Activated T-helper 17 cell treated with anti-CD3 and anti-CD28 coated beads, Interleukin-2, amount 50 U/mL, for 72 hours (primary cell): ENCODE data around the gene SUPT20HL2. TPM values are rescaled to one million over a fixed set of nuclear protein-coding genes. Genes with fewer than 3 reads are reported as not detected.
"Not testable (repeated sequence)": the region's sequence is repeated elsewhere in the genome, so short reads cannot be mapped to it uniquely, and the experiment has no call there.

Experiments used
- ATAC-seq: fragments of 150-1000 bp; cut with Tn5 transposase; replicated peaks from 2 replicates; pipeline ENCODE4 v1.10.0; 2021; ENCODE audit warnings: mild to moderate bottlenecking, moderate library complexity
- H3K27ac Mint-ChIP-seq: one replicate; pipeline ENCODE4 v1.8.0; 2022; ENCODE audit warnings: mixed read lengths
- H3K27me3 Mint-ChIP-seq: one replicate; pipeline ENCODE4 v1.8.0; 2022; ENCODE audit warnings: mixed read lengths
- H3K36me3 Mint-ChIP-seq: one replicate; pipeline ENCODE4 v1.8.0; 2022; ENCODE audit warnings: low read depth, mild to moderate bottlenecking, mixed read lengths
- H3K4me1 Mint-ChIP-seq: one replicate; pipeline ENCODE4 v1.8.0; 2022; ENCODE audit warnings: mixed read lengths
- H3K4me3 Mint-ChIP-seq: one replicate; pipeline ENCODE4 v1.8.0; 2022; ENCODE audit warnings: mild to moderate bottlenecking, mixed read lengths
- H3K9me3 Mint-ChIP-seq: one replicate; pipeline ENCODE4 v1.8.0; 2022; ENCODE audit warnings: mixed read lengths
- total RNA-seq, 2 donors: library from RNA; stranded (reverse); gene quantifications; one replicate each; pipeline ENCODE4 v1.2.3, GENCODE V29; 2022

The SUPT20HL2 gene
- not detected for total RNA-seq

- Mint-ChIP-seq H3K9me3 (no peaks in the 10 kb centered on the region), H3K4me1 (no peaks in the 10 kb centered on the region), H3K4me3 (no peak within 1 kb of the TSS), H3K36me3 (no peaks in the 10 kb centered on the region), H3K27ac (no peak within 1 kb of the TSS), H3K27me3 (peaks cover 3% of the 10 kb centered on the region)
- ATAC-seq, result no peak
These were observed at the start of gene SUPT20HL2 for GRCh38 chrX:24314019-24314635. Gene SUPT20HL2, minus strand, starts transcription at chrX:24314069. Its CDS starts 754 bp downstream, at chrX:24313315.

GRCh38 chrX:24362089-24362745 is 48.3 kb upstream of the SUPT20HL2 start:
- not testable (repeated sequence) for H3K9me3 Mint-ChIP-seq, H3K4me1 Mint-ChIP-seq, H3K36me3 Mint-ChIP-seq, H3K27me3 Mint-ChIP-seq, ATAC-seq, H3K27ac Mint-ChIP-seq, H3K4me3 Mint-ChIP-seq

- Mint-ChIP-seq H3K4me3 (no peak within 1 kb of the TSS), H3K27ac (no peak within 1 kb of the TSS), H3K4me1 (no peaks in the 10 kb centered on the region), H3K36me3 (no peaks in the 10 kb centered on the region), H3K9me3 (no peaks in the 10 kb centered on the region), H3K27me3 (no peaks in the 10 kb centered on the region)
- no peak for ATAC-seq
These were observed 46.4 kb upstream of the SUPT20HL2 start, which contains the start of gene SUPT20HL1 for GRCh38 chrX:24360272-24360671. Gene SUPT20HL1, plus strand, starts transcription at chrX:24360639. Its CDS starts 2,122 bp downstream, at chrX:24362761.

GRCh38 chrX:24357106-24357505 is 43.2 kb upstream of the SUPT20HL2 start:
- H3K27ac Mint-ChIP-seq, result no peak overlapping the region
- no peak overlapping the region for H3K4me3 Mint-ChIP-seq
- H3K36me3 Mint-ChIP-seq, result no peaks in the 10 kb centered on the region
- H3K9me3 Mint-ChIP-seq, result no peaks in the 10 kb centered on the region
- H3K4me1 Mint-ChIP-seq, result no peaks in the 10 kb centered on the region
- no peak for ATAC-seq
- no peaks in the 10 kb centered on the region for H3K27me3 Mint-ChIP-seq

- no peaks in the 10 kb centered on the region for H3K36me3 Mint-ChIP-seq
- H3K27ac Mint-ChIP-seq, result no peak overlapping the region
- no peaks in the 10 kb centered on the region for H3K9me3 Mint-ChIP-seq
- H3K4me1 Mint-ChIP-seq, result no peaks in the 10 kb centered on the region
- no peak for ATAC-seq
- H3K4me3 Mint-ChIP-seq, result no peak overlapping the region
- H3K27me3 Mint-ChIP-seq, result no peaks in the 10 kb centered on the region
These were observed 41.2 kb upstream of the SUPT20HL2 start for GRCh38 chrX:24355095-24355494.

- no peak for ATAC-seq
- no peak overlapping the region for H3K4me3 Mint-ChIP-seq
- no peaks in the 10 kb centered on the region for H3K27me3 Mint-ChIP-seq
- H3K9me3 Mint-ChIP-seq, result no peaks in the 10 kb centered on the region
- H3K36me3 Mint-ChIP-seq, result no peaks in the 10 kb centered on the region
- H3K27ac Mint-ChIP-seq, result no peak overlapping the region
- H3K4me1 Mint-ChIP-seq, result no peaks in the 10 kb centered on the region
These were observed 36.3 kb upstream of the SUPT20HL2 start for GRCh38 chrX:24350217-24350616.

- no peaks in the 10 kb centered on the region for H3K36me3 Mint-ChIP-seq
- no peaks in the 10 kb centered on the region for H3K4me1 Mint-ChIP-seq
- no peak overlapping the region for H3K27ac Mint-ChIP-seq
- H3K9me3 Mint-ChIP-seq, result no peaks in the 10 kb centered on the region
- ATAC-seq, result no peak
- H3K4me3 Mint-ChIP-seq, result no peak overlapping the region
- H3K27me3 Mint-ChIP-seq, result no peaks in the 10 kb centered on the region
These were observed 34.0 kb upstream of the SUPT20HL2 start for GRCh38 chrX:24347881-24348280.

GRCh38 chrX:24343719-24344118 is 29.9 kb upstream of the SUPT20HL2 start:
- Mint-ChIP-seq H3K4me3 (peak overlapping the region; percentile 25), H3K9me3 (no peaks in the 10 kb centered on the region), H3K27me3 (peaks cover 5% of the 10 kb centered on the region), H3K36me3 (no peaks in the 10 kb centered on the region), H3K27ac (no peak overlapping the region), H3K4me1 (peaks cover 16% of the 10 kb centered on the region)
- ATAC-seq, result peak; percentile 38

- Mint-ChIP-seq H3K36me3 (no peaks in the 10 kb centered on the region), H3K27me3 (peaks cover 5% of the 10 kb centered on the region), H3K9me3 (no peaks in the 10 kb centered on the region), H3K4me3 (no peak overlapping the region), H3K27ac (peak overlapping the region; percentile 68), H3K4me1 (peaks cover 16% of the 10 kb centered on the region)
- ATAC-seq, result peak; percentile 60
These were observed 27.9 kb upstream of the SUPT20HL2 start for GRCh38 chrX:24341795-24342194.

GRCh38 chrX:24340501-24340900 is 26.6 kb upstream of the SUPT20HL2 start:
- peak overlapping the region; percentile 44 for H3K27ac Mint-ChIP-seq
- H3K27me3 Mint-ChIP-seq, result peaks cover 5% of the 10 kb centered on the region
- no peaks in the 10 kb centered on the region for H3K36me3 Mint-ChIP-seq
- H3K9me3 Mint-ChIP-seq, result no peaks in the 10 kb centered on the region
- peak overlapping the region; percentile 12 for H3K4me3 Mint-ChIP-seq
- peaks cover 16% of the 10 kb centered on the region for H3K4me1 Mint-ChIP-seq
- ATAC-seq, result peak; percentile 60

GRCh38 chrX:24339911-24340310 is 26.0 kb upstream of the SUPT20HL2 start:
- H3K36me3 Mint-ChIP-seq, result no peaks in the 10 kb centered on the region
- H3K9me3 Mint-ChIP-seq, result no peaks in the 10 kb centered on the region
- peaks cover 16% of the 10 kb centered on the region for H3K4me1 Mint-ChIP-seq
- H3K27me3 Mint-ChIP-seq, result peaks cover 5% of the 10 kb centered on the region
- peak; percentile 50 for ATAC-seq
- peak overlapping the region; percentile 12 for H3K4me3 Mint-ChIP-seq
- H3K27ac Mint-ChIP-seq, result no peak overlapping the region

- ATAC-seq, result no peak
- H3K27me3 Mint-ChIP-seq, result peaks cover 8% of the 10 kb centered on the region
- H3K27ac Mint-ChIP-seq, result no peak overlapping the region
- H3K9me3 Mint-ChIP-seq, result no peaks in the 10 kb centered on the region
- H3K36me3 Mint-ChIP-seq, result no peaks in the 10 kb centered on the region
- no peak overlapping the region for H3K4me3 Mint-ChIP-seq
- peaks cover 13% of the 10 kb centered on the region for H3K4me1 Mint-ChIP-seq
These were observed 22.0 kb upstream of the SUPT20HL2 start for GRCh38 chrX:24335871-24336270.

GRCh38 chrX:24334461-24334860 is 20.6 kb upstream of the SUPT20HL2 start:
- Mint-ChIP-seq H3K4me1 (no peaks in the 10 kb centered on the region), H3K36me3 (no peaks in the 10 kb centered on the region), H3K9me3 (no peaks in the 10 kb centered on the region), H3K27me3 (peaks cover 7% of the 10 kb centered on the region), H3K27ac (no peak overlapping the region), H3K4me3 (no peak overlapping the region)
- ATAC-seq, result no peak

GRCh38 chrX:24333371-24333770 is 19.5 kb upstream of the SUPT20HL2 start:
- H3K36me3 Mint-ChIP-seq, result no peaks in the 10 kb centered on the region
- no peak overlapping the region for H3K4me3 Mint-ChIP-seq
- no peaks in the 10 kb centered on the region for H3K9me3 Mint-ChIP-seq
- no peak for ATAC-seq
- H3K4me1 Mint-ChIP-seq, result no peaks in the 10 kb centered on the region
- H3K27me3 Mint-ChIP-seq, result peaks cover 7% of the 10 kb centered on the region
- no peak overlapping the region for H3K27ac Mint-ChIP-seq

- H3K27me3 Mint-ChIP-seq, result peaks cover 7% of the 10 kb centered on the region
- no peaks in the 10 kb centered on the region for H3K9me3 Mint-ChIP-seq
- ATAC-seq, result no peak
These were observed 19.0 kb upstream of the SUPT20HL2 start for GRCh38 chrX:24332878-24333277.

More at GRCh38 chrX:24332878-24333277, 19.0 kb upstream of the SUPT20HL2 start:
- no peaks in the 10 kb centered on the region for H3K4me1 Mint-ChIP-seq
- H3K4me3 Mint-ChIP-seq, result no peak overlapping the region
- H3K36me3 Mint-ChIP-seq, result no peaks in the 10 kb centered on the region
- no peak overlapping the region for H3K27ac Mint-ChIP-seq
